Endothelial cell of umbilical vein (primary cell): ENCODE results near the gene SEMA5A. TPM values are rescaled to one million over a fixed set of nuclear protein-coding genes. Genes with fewer than 3 reads are reported as not detected.

Experiments used
- BruUV-seq: library from RNA; stranded (reverse); fragments of 400-500 nt; replicated peaks from 2 replicates; lab custom pipeline; 2021; lab: Mats Ljungman, UMichigan
- CTCF ChIA-PET: fragments of 300-600, 350-600 bp; sonication (Branson Sonifier 250); formaldehyde crosslinking; loops from one replicate; lab custom pipeline; 2021; ENCODE audit warnings: antibody characterized with exemption, inconsistent platforms; lab: Charles Lee
- POLR2A ChIA-PET: fragments of 300-600, 350-600 bp; sonication (Branson Sonifier 250); formaldehyde crosslinking; loops from one replicate; lab custom pipeline; 2021; ENCODE audit warnings: antibody characterized with exemption, inconsistent platforms; lab: Charles Lee
- DNase-seq: peaks from one replicate; pipeline ENCODE4 v3.0.0-alpha.2; 2011; ENCODE audit warnings: low read depth, low spot score
- FAIRE-seq: peaks from 2 replicates; lab custom pipeline; 2011; peaks lifted over from hg19 to GRCh38; lab: Jason Lieb, UNC
- H2AFZ ChIP-seq: 2 replicates; pipeline ENCODE4 v1.6.0; 2012; ENCODE audit warnings: low read depth, low read length, control low read depth, inconsistent platforms
- H3K27ac ChIP-seq: 2 replicates; pipeline ENCODE4 v1.5.1; 2011; ENCODE audit warnings: low read depth, mild to moderate bottlenecking, control low read depth, low read length, moderate library complexity; ENCODE audit not compliant: insufficient read depth
- H3K27me3 ChIP-seq, 2 experiments: 2 replicates each; pipeline versions ENCODE4 v1.6.0 to v1.6.1; 2011; ENCODE audit warnings: low read length in 2 of 2, mixed read lengths in 1 of 2; ENCODE audit not compliant: control insufficient read depth in 2 of 2, insufficient read depth in 2 of 2
- H3K36me3 ChIP-seq, 2 experiments: 2 replicates in 1 of 2; 3 replicates in 1 of 2; pipeline ENCODE4 v1.5.1; 2011; ENCODE audit warnings: low read length in 2 of 2, mild to moderate bottlenecking in 1 of 2, moderate library complexity in 1 of 2; ENCODE audit not compliant: control insufficient read depth in 2 of 2, insufficient read depth in 2 of 2; ENCODE audit errors: extremely low read depth in 1 of 2
- H3K4me1 ChIP-seq: 3 replicates; pipeline ENCODE4 v1.5.1; 2011; ENCODE audit warnings: mild to moderate bottlenecking, low read length; ENCODE audit not compliant: control insufficient read depth, insufficient read depth; ENCODE audit errors: extremely low read depth
- H3K4me2 ChIP-seq: 2 replicates; pipeline ENCODE4 v1.6.1; 2011; ENCODE audit warnings: low read length, control low read depth, mixed read lengths; ENCODE audit not compliant: insufficient read depth
- H3K4me3 ChIP-seq, 3 experiments: fragments of 200-600 bp in 1 of 3; sonication (generic), shearing (Covaris generic) in 1 of 3; replicated peaks in 1 of 3; 2 replicates each; pipeline ENCODE4 v1.5.1; 2011 to 2016; ENCODE audit warnings: control low read depth in 3 of 3, low read length in 3 of 3, mild to moderate bottlenecking in 2 of 3, inconsistent platforms in 1 of 3, low read depth in 1 of 3, moderate library complexity in 1 of 3; ENCODE audit not compliant: insufficient read depth in 1 of 3
- H3K79me2 ChIP-seq: 2 replicates; pipeline ENCODE4 v1.6.0; 2012; ENCODE audit warnings: low read length, inconsistent platforms; ENCODE audit not compliant: control insufficient read depth, insufficient read depth
- H3K9ac ChIP-seq: replicated peaks from 2 replicates; pipeline ENCODE3; 2011; ENCODE audit warnings: low read length, control low read depth; ENCODE audit not compliant: insufficient read depth; ENCODE audit errors: extremely low read depth
- H3K9me1 ChIP-seq: replicated peaks from 3 replicates; pipeline ENCODE4 v1.6.0; 2011; ENCODE audit warnings: mild to moderate bottlenecking, low read length; ENCODE audit not compliant: control insufficient read depth, insufficient read depth; ENCODE audit errors: extremely low read depth
- H3K9me3 ChIP-seq: replicated peaks from 2 replicates; pipeline ENCODE4 v1.5.1; 2012; ENCODE audit warnings: low read length, inconsistent platforms; ENCODE audit not compliant: control insufficient read depth, insufficient read depth
- H4K20me1 ChIP-seq: replicated peaks from 2 replicates; pipeline ENCODE3; 2011; ENCODE audit warnings: mild to moderate bottlenecking, low read length; ENCODE audit not compliant: control insufficient read depth, insufficient read depth; ENCODE audit errors: extremely low read depth
- CTCF ChIP-seq, 2 donors: IDR thresholded peaks; 1 replicate in 1 of 2; 2 replicates in 1 of 2; pipeline ENCODE4 v1.5.1; 2011; ENCODE audit warnings: low read length in 2 of 2, mild to moderate bottlenecking in 2 of 2, moderate library complexity in 2 of 2, control low read depth in 1 of 2, inconsistent platforms in 1 of 2, low read depth in 1 of 2; ENCODE audit not compliant: insufficient read depth in 1 of 2; ENCODE audit errors: extremely low read depth in 1 of 2
- EZH2 ChIP-seq: IDR thresholded peaks from 2 replicates; pipeline ENCODE4 v1.6.1; 2012; ENCODE audit warnings: borderline replicate concordance, low read depth, mild to moderate bottlenecking, moderate library complexity, low read length, inconsistent platforms; ENCODE audit not compliant: severe bottlenecking
- FOS ChIP-seq: IDR thresholded peaks from 2 replicates; pipeline ENCODE4 v1.6.1; 2011; ENCODE audit warnings: mild to moderate bottlenecking, low read length, moderate library complexity, borderline replicate concordance; ENCODE audit not compliant: insufficient read depth
- GATA2 ChIP-seq: IDR thresholded peaks from 2 replicates; pipeline ENCODE4 v1.7.0; 2011; ENCODE audit warnings: low read depth, mild to moderate bottlenecking, moderate library complexity, mixed read lengths, low read length; ENCODE audit not compliant: insufficient read length, insufficient read depth
- JUN ChIP-seq: IDR thresholded peaks from 2 replicates; pipeline ENCODE4 v1.6.1; 2011; ENCODE audit warnings: borderline replicate concordance, low read depth; ENCODE audit not compliant: insufficient read length, insufficient read depth
- MAX ChIP-seq: IDR thresholded peaks from 2 replicates; pipeline ENCODE4 v1.6.1; 2011; ENCODE audit not compliant: insufficient read depth, insufficient read length
- MYC ChIP-seq: IDR thresholded peaks from one replicate; pipeline ENCODE4 v1.6.1; 2011; ENCODE audit warnings: mild to moderate bottlenecking, low read depth, low read length
- POLR2A ChIP-seq: IDR thresholded peaks from 2 replicates; pipeline ENCODE4 v1.6.1; 2012; ENCODE audit warnings: low read depth, mild to moderate bottlenecking, control low read depth, low read length
- POLR2AphosphoS5 ChIP-seq: IDR thresholded peaks from 2 replicates; pipeline ENCODE4 v1.6.1; 2012; ENCODE audit warnings: low read depth, mild to moderate bottlenecking, control low read depth, low read length, moderate library complexity; ENCODE audit not compliant: insufficient read depth
- dilution Hi-C: fragments of 300-500 bp; cut with MboI; formaldehyde crosslinking; loops from one replicate; pipeline ENCODE4 v1.15.0; 2019; ENCODE audit warnings: low sequenced_read_pairs; ENCODE audit not compliant: extremely low pct_ligation_motif_present
- intact Hi-C: fragments of 100-400 bp; cut with micrococcal nuclease; formaldehyde crosslinking; loops from one replicate; pipeline ENCODE4 v1.10.0; 2022
- polyA plus RNA-seq, 4 experiments: library from polyadenylated mRNA; depleted of rRNA in 3 of 4; stranded (reverse) in 3 of 4; unstranded in 1 of 4; fragments of >200 nt; gene quantifications; 2 replicates each; pipeline versions ENCODE4 v1.2.1 to v1.2.3, GENCODE V29; 2011 to 2012; ENCODE audit warnings: missing spikeins in 1 of 4
- total RNA-seq: library from RNA; stranded (reverse); gene quantifications from 2 replicates; pipeline ENCODE4 v1.2.3, GENCODE V29; 2021

SEMA5A gene
- total and polyA plus RNA-seq, 2 donors (not counting 3 experiments of a cell fraction or from before 2014, with no cell fraction given), result 0.04 to 0.06 TPM

DNA sequence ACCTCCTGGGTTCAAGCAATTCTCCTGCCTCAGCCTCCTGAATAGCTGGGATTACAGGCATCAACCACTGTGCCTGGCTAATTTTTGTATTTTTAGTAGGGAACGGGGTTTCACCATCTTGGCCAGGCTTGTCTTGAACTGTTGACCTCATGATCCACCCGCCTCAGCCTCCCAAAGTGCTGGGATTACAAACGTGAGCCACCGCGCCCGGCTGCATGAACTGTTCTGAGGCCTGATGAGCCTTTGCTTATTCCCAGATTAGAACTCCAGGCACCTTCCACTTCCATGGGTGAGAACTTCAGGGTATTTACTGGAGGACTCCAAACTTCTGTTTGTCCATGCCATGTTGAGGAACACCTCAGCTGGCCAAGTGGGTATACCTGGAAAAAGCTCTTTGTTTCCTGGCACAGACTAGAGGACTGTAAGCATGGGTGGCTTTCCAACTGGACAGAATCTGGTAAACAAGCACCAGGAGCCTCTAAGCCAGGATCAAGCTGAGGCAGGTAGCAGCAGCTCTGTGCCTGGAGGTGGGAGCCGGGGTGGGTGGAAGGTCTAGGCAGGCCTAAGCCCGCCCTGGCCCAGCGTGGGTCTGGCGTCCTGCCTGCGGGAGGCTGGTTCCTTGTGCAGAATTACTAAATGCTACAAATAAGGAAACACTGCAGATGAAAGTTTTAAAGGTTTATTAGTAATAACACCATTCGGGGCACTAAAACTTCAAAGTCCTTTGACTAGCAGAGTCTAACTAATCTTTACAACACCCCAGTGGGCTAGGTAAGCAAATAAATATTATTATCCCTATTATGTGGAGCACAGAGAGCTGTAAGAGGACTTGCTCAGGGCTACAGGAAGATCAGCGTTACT is 78.4 kb downstream of the SEMA5A start:
- dilution Hi-C loops, result no loop called here
- no peak for FAIRE-seq
- POLR2A ChIA-PET, result no interaction called here
- Histone ChIP-seq H3K9ac (no peak overlapping the region), H2AFZ (no peak overlapping the region), H3K79me2 (no peaks in the 10 kb centered on the region), H4K20me1 (no peaks in the 10 kb centered on the region), H3K27me3 (no peaks in the 10 kb centered on the region), H3K9me3 (no peaks in the 10 kb centered on the region), H3K4me3 (no peak overlapping the region), H3K4me2 (no peak overlapping the region), H3K27ac (no peak overlapping the region), H3K4me1 (no peaks in the 10 kb centered on the region), H3K9me1 (no peaks in the 10 kb centered on the region), H3K36me3 (no peaks in the 10 kb centered on the region)
- TF ChIP-seq POLR2A (no peak), GATA2 (no peak), EZH2 (no peak), MAX (no peak), JUN (no peak), MYC (no peak), FOS (no peak)
- intact Hi-C loops, result no loop called here
- no peak for DNase-seq
- BruUV-seq, result no TSS peak
- CTCF ChIA-PET, result no interaction called here

DNA sequence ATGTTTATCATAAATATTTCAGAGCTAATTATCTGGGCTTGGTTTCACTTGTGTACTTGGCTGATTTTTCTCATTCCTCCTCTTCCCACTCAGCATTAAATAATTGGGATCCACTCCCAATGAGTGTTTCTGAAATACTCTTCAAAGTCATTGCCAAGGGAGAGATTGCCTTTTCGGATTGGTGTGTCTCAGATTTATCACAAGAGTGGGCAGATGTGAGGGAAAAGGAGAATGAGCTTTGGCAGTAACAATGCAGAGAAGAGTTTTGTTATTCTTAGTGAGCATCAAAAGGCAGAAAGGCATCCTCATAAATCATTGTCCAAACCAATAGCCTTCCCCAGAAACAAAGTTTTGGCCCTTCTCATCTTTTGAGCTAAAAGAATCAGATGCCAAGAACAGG is 79.2 kb downstream of the SEMA5A start:
- no TSS peak for BruUV-seq
- Histone ChIP-seq H3K27ac (no peak overlapping the region), H3K36me3 (no peaks in the 10 kb centered on the region), H3K9me1 (no peaks in the 10 kb centered on the region), H3K79me2 (no peaks in the 10 kb centered on the region), H2AFZ (no peak overlapping the region), H3K9ac (no peak overlapping the region), H3K4me3 (no peak overlapping the region), H3K4me2 (no peak overlapping the region), H3K4me1 (no peaks in the 10 kb centered on the region), H3K9me3 (no peaks in the 10 kb centered on the region), H4K20me1 (no peaks in the 10 kb centered on the region), H3K27me3 (no peaks in the 10 kb centered on the region)
- ChIA-PET POLR2A (no interaction called here), CTCF (no interaction called here)
- intact Hi-C loops, result no loop called here
- FAIRE-seq (no peak), DNase-seq (no peak)
- dilution Hi-C loops, result no loop called here
- no peak for TF ChIP-seq CTCF (IDR thresholded peaks at IDR 0.05; ENCODE audit: extremely low read depth in 1 of 2, insufficient read depth in 1 of 2, low read depth in 1 of 2, low read length in 2 of 2)
- TF ChIP-seq GATA2, result no peak
- no peak for TF ChIP-seq POLR2A
- no peak for TF ChIP-seq MYC
- TF ChIP-seq POLR2AphosphoS5, result no peak
- no peak for TF ChIP-seq JUN
- TF ChIP-seq FOS, result no peak
- no peak for TF ChIP-seq EZH2
- no peak for TF ChIP-seq MAX
